NB4 (cell line): ENCODE data around the gene SWSAP1.

ENCODE experiments used
- CTCF ChIP-seq: IDR thresholded peaks from one replicate; pipeline ENCODE4 v1.5.1; 2012; ENCODE audit warnings: low read depth, low read length
- MYC ChIP-seq: IDR thresholded peaks from 2 replicates; pipeline ENCODE4 v1.6.1; 2011; ENCODE audit warnings: low read depth, low read length
- POLR2A ChIP-seq: IDR thresholded peaks from 2 replicates; pipeline ENCODE4 v1.6.1; 2011; ENCODE audit warnings: mild to moderate bottlenecking; ENCODE audit not compliant: insufficient read length; ENCODE audit errors: extremely low read depth

- TF ChIP-seq CTCF (no peak), POLR2A (no peak), MYC (no peak)
These were observed 13.3 kb upstream of the SWSAP1 start for GRCh38 chr19:11361037-11361770.
